ENCODE measurements around the gene CAST. TPM values are rescaled to one million over a fixed set of nuclear protein-coding genes. Genes with fewer than 3 reads are reported as not detected.

CAST gene
- total RNA-seq, 1 experiment from 2014 or later, result 52.3 TPM

DNA sequence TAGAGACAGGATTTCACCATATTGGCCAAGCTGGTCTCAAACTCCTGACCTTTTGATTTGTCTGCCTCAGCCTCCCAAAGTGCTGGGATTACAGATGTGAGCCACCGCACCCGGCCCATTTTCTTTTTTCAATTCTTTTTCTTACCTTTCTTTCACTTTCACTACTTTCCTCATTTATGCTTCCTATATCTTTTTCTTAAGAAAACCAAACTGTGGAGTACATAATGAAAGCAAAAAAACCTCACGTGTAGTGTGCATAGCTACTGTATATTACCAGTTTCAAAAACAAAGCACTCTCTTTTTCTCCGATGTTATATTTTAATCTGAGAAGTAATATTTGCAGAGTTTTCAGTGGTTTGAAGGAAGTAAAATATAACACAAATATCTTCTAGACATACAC, 8.0 kb upstream of the CAST start:
- no peak overlapping the region for H3T11ph ChIP-seq (ENCODE audit: low read length)
- H3K79me1 ChIP-seq (ENCODE audit: insufficient read depth, low read depth, low read length, poor library complexity, severe bottlenecking), result no peaks in the 10 kb centered on the region
- H4K91ac ChIP-seq (ENCODE audit: insufficient read length, low read depth, low read length), result no peak overlapping the region
- H3K23me2 ChIP-seq (ENCODE audit: insufficient read length, low read depth, low read length, poor library complexity, severe bottlenecking), result no peaks in the 10 kb centered on the region
- no CpG with 5 or more reads among the region's 4 CpGs for WGBS (ENCODE audit: extremely low coverage, insufficient read length, low lambda C conversion rate)
- no peak for DNase-seq
- H4K8ac ChIP-seq (replicated peaks; ENCODE audit: insufficient read length, low read depth, low read length), result no peak overlapping the region
- Mint-ChIP-seq H3K4me3 (no peak overlapping the region), H3K36me3 (ENCODE audit: insufficient read depth in 1 of 3, low read depth in 3 of 3) (no peaks in the 10 kb centered on the region), H3K27me3 (ENCODE audit: low read depth) (peaks cover 10% of the 10 kb centered on the region), H3K27ac (no peak overlapping the region), H3K4me1 (peaks cover 32 to 37% of the 10 kb centered on the region in 2 experiments), H3K9me3 (no peaks in the 10 kb centered on the region)
- H2AK5ac ChIP-seq (ENCODE audit: insufficient read length, low read length), result no peak overlapping the region
- H4K5ac ChIP-seq (ENCODE audit: insufficient read length, low read depth, low read length), result no peak overlapping the region
- H3K79me2 ChIP-seq (ENCODE audit: insufficient read depth, low read length), result no peaks in the 10 kb centered on the region
- H2BK120ac ChIP-seq (ENCODE audit: low read depth, low read length, poor library complexity, severe bottlenecking), result no peak overlapping the region
- H2BK20ac ChIP-seq (ENCODE audit: low read depth, low read length, poor library complexity, severe bottlenecking), result no peak overlapping the region
- H3K14ac ChIP-seq (ENCODE audit: insufficient read depth, low read length), result no peak overlapping the region
- no peak overlapping the region for H3K23ac ChIP-seq (ENCODE audit: insufficient read length, low read depth, low read length)
- H2BK12ac ChIP-seq (ENCODE audit: insufficient read length, low read depth, low read length), result no peak overlapping the region
- no peaks in the 10 kb centered on the region; the same call in 1 of the 2 replicates for H3K4me1 ChIP-seq (ENCODE audit: insufficient read depth, low read length)
- H4K20me1 ChIP-seq (ENCODE audit: control insufficient read depth, insufficient read depth, insufficient read length), result no peaks in the 10 kb centered on the region
- H3K9ac ChIP-seq (ENCODE audit: extremely low read depth, insufficient read length, low read length), result no peak overlapping the region
- no peak overlapping the region for H3K27ac ChIP-seq (ENCODE audit: insufficient read length, low read depth, low read length)
- no peak overlapping the region for H2AFZ ChIP-seq (ENCODE audit: low read length)
- H3K27me3 ChIP-seq (ENCODE audit: insufficient read depth, low read length), result no peaks in the 10 kb centered on the region
- H3K4me2 ChIP-seq (ENCODE audit: insufficient read depth, insufficient read length, low read length), result no peak overlapping the region
- H3K56ac ChIP-seq (ENCODE audit: insufficient read length, low read depth, low read length), result no peak overlapping the region
- no peaks in the 10 kb centered on the region for H3K9me3 ChIP-seq (ENCODE audit: control insufficient read depth, low read depth, low read length)
- no peak overlapping the region for H3K18ac ChIP-seq (ENCODE audit: insufficient read length, low read depth, low read length)
- no peak overlapping the region for H3K4ac ChIP-seq (ENCODE audit: low read depth, low read length)
- TF ChIP-seq, protein P1, sequence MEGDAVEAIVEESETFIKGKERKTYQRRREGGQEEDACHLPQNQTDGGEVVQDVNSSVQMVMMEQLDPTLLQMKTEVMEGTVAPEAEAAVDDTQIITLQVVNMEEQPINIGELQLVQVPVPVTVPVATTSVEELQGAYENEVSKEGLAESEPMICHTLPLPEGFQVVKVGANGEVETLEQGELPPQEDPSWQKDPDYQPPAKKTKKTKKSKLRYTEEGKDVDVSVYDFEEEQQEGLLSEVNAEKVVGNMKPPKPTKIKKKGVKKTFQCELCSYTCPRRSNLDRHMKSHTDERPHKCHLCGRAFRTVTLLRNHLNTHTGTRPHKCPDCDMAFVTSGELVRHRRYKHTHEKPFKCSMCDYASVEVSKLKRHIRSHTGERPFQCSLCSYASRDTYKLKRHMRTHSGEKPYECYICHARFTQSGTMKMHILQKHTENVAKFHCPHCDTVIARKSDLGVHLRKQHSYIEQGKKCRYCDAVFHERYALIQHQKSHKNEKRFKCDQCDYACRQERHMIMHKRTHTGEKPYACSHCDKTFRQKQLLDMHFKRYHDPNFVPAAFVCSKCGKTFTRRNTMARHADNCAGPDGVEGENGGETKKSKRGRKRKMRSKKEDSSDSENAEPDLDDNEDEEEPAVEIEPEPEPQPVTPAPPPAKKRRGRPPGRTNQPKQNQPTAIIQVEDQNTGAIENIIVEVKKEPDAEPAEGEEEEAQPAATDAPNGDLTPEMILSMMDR (conservative IDR thresholded peaks at IDR 0.05), result no peak
- no peak overlapping the region for H2BK15ac ChIP-seq (ENCODE audit: low read depth, low read length)
- H2BK5ac ChIP-seq (ENCODE audit: insufficient read length, low read length), result no peak overlapping the region

Data from H9 (cell line).